Stomach smooth muscle (tissue), 2 donors: ENCODE data around the gene KCNB1.

Experiments
- H3K27ac ChIP-seq: one replicate; pipeline ENCODE4 v1.7.0; 2013; ENCODE audit warnings: mild to moderate bottlenecking, low read length, inconsistent platforms
- H3K27me3 ChIP-seq, 2 donors: one replicate each; pipeline ENCODE4 v1.7.0; 2013; ENCODE audit warnings: low read length in 2 of 2; ENCODE audit not compliant: insufficient read depth in 2 of 2, control insufficient read depth in 1 of 2
- H3K36me3 ChIP-seq, 2 donors: one replicate each; pipeline ENCODE4 v1.7.0; 2013; ENCODE audit warnings: low read length in 2 of 2; ENCODE audit not compliant: control insufficient read depth in 2 of 2, insufficient read depth in 2 of 2
- H3K4me1 ChIP-seq: one replicate; pipeline ENCODE4 v1.7.0; 2013; ENCODE audit warnings: low read length; ENCODE audit not compliant: control insufficient read depth, insufficient read depth
- H3K4me3 ChIP-seq, 2 donors: one replicate each; pipeline ENCODE4 v1.7.0; 2013; ENCODE audit warnings: low read length in 2 of 2
- H3K9ac ChIP-seq, 2 donors: one replicate each; pipeline ENCODE4 v1.7.0; 2013; ENCODE audit warnings: low read length in 2 of 2, mild to moderate bottlenecking in 1 of 2
- H3K9me3 ChIP-seq, 2 donors: one replicate each; pipeline ENCODE4 v1.7.0; 2013; ENCODE audit warnings: low read length in 2 of 2; ENCODE audit not compliant: control insufficient read depth in 2 of 2
- donor health status: healthy.
- donor health status: Pancreatic carcinoma.

Gene KCNB1

DNA sequence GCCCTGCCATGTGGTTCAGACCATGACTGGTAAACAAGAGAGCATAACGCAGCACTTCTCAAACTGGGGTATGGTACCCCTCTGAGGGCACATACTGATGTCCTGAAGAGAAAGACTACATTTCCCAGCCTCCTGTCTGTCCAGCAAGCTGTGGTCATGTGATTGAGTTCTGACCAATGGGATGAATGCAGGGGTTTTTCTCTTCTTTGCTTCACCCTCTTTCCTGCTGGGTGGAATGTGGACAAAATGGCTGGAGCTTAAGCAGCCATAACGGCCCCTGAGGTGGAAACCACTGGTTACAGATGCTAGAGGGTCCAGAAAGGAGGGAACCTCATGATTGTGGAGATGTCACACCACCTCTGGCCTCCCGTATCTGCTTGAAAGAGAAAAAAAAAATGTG lies 19.4 kb upstream of the KCNB1 start:
- peaks cover under 1 to 5% of the 10 kb centered on the region in 2 donors for H3K27me3 ChIP-seq
- peaks cover 3% of the 10 kb centered on the region for H3K4me1 ChIP-seq
- no peak overlapping the region for H3K9ac ChIP-seq
- no peak overlapping the region for H3K27ac ChIP-seq
- H3K9me3 ChIP-seq = no peaks in the 10 kb centered on the region
- H3K4me3 ChIP-seq = no peak overlapping the region
- no peaks in the 10 kb centered on the region for H3K36me3 ChIP-seq

DNA sequence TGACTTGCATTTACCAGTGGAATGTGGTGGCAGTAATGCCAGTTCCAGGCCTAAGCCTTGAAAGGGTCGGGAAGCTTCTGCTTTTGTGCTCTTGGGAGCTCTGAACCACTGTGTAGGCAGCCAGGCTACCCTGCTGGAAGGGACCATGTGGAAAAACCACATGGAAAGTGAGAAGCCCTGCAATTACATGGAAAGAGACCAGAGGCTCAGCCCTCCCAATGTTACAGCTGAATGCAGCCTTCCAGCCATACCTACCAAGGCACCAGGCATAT lies 14.9 kb upstream of the KCNB1 start:
- Histone ChIP-seq H3K36me3 (no peaks in the 10 kb centered on the region), H3K9ac (no peak overlapping the region), H3K27me3 (peaks cover 0 to 3% of the 10 kb centered on the region in 2 donors), H3K27ac (no peak overlapping the region), H3K4me1 (no peaks in the 10 kb centered on the region), H3K4me3 (no peak overlapping the region), H3K9me3 (no peaks in the 10 kb centered on the region)

GRCh38 chr20:49496553-49497397 lies 14.3 kb upstream of the KCNB1 start:
- no peak overlapping the region for H3K27ac ChIP-seq
- H3K4me3 ChIP-seq = no peak overlapping the region
- H3K4me1 ChIP-seq = no peaks in the 10 kb centered on the region
- no peaks in the 10 kb centered on the region for H3K36me3 ChIP-seq
- no peaks in the 10 kb centered on the region for H3K9me3 ChIP-seq
- H3K27me3 ChIP-seq = peaks cover 0 to 3% of the 10 kb centered on the region in 2 donors
- H3K9ac ChIP-seq = no peak overlapping the region

DNA sequence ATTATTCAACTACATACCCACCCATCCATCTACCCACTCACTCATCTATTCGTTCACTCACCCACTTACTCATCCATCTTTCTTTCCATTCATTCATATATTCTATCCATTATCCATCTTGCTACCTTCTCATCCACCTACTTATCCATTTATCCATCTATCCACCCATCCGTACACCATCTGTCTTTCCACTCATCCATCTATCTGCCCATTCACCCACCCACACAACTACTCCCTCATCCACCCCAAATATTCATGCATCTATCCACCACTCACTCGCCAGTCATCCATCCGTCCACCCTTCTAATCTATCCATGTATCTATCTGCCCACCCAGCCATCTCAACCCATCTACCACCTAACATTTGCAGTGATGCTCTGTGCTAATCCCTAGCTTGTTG lies 13.6 kb upstream of the KCNB1 start:
- H3K9me3 ChIP-seq = no peaks in the 10 kb centered on the region
- H3K27ac ChIP-seq = no peak overlapping the region
- H3K36me3 ChIP-seq = no peaks in the 10 kb centered on the region
- peaks cover 0 to 3% of the 10 kb centered on the region in 2 donors for H3K27me3 ChIP-seq
- no peaks in the 10 kb centered on the region for H3K4me1 ChIP-seq
- no peak overlapping the region for H3K4me3 ChIP-seq
- no peak overlapping the region for H3K9ac ChIP-seq

- Histone ChIP-seq H3K27me3 (peaks cover 4% of the 10 kb centered on the region in 2 donors), H3K36me3 (no peaks in the 10 kb centered on the region), H3K9me3 (no peaks in the 10 kb centered on the region), H3K4me3 (no peak overlapping the region), H3K4me1 (no peaks in the 10 kb centered on the region), H3K27ac (no peak overlapping the region), H3K9ac (no peak overlapping the region)
Measured at GRCh38 chr20:49490689-49491088, 8.2 kb upstream of the KCNB1 start.

- no peaks in the 10 kb centered on the region for H3K4me1 ChIP-seq
- H3K27me3 ChIP-seq = peaks cover 4% of the 10 kb centered on the region in 2 donors
- H3K9ac ChIP-seq = no peak overlapping the region
- H3K4me3 ChIP-seq = no peak overlapping the region
- no peaks in the 10 kb centered on the region for H3K36me3 ChIP-seq
- no peaks in the 10 kb centered on the region for H3K9me3 ChIP-seq
- no peak overlapping the region for H3K27ac ChIP-seq
Measured at GRCh38 chr20:49489688-49490087, 7.2 kb upstream of the KCNB1 start.

GRCh38 chr20:49486064-49486463 lies 3.6 kb upstream of the KCNB1 start:
- no peak overlapping the region for H3K4me3 ChIP-seq
- H3K4me1 ChIP-seq = peaks cover 28% of the 10 kb centered on the region
- no peaks in the 10 kb centered on the region for H3K9me3 ChIP-seq
- no peak overlapping the region for H3K9ac ChIP-seq
- no peak overlapping the region for H3K27ac ChIP-seq
- peaks cover 4% of the 10 kb centered on the region in 2 donors for H3K27me3 ChIP-seq
- H3K36me3 ChIP-seq = peaks cover 0 to 3% of the 10 kb centered on the region in 2 donors

DNA sequence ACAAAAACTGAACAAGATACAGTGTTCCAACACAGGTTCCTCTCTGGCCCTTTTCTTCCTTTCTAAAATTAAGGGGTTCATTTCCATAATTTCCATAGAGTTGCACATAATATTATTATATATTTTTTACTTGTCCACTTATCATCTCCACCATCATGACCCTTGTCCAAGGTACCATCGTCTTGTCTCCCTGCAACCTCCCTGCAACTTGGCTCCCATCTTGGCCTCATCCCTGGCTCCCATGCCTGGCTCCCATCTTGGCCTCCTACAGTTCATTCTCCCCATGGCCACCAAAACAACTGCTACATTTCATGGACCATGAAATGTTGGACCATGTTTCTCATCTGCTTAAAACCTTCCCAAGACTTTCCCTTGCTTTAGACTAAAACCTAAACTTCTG lies 3.1 kb upstream of the KCNB1 start:
- Histone ChIP-seq H3K9me3 (no peaks in the 10 kb centered on the region), H3K27me3 (peaks cover 4% of the 10 kb centered on the region in 2 donors), H3K4me3 (no peak overlapping the region), H3K27ac (no peak overlapping the region), H3K9ac (no peak overlapping the region), H3K36me3 (peaks cover 0 to 3% of the 10 kb centered on the region in 2 donors), H3K4me1 (peaks cover 30% of the 10 kb centered on the region)

GRCh38 chr20:49484180-49485140 lies 2.0 kb upstream of the KCNB1 start:
- peaks cover 0 to 3% of the 10 kb centered on the region in 2 donors for H3K36me3 ChIP-seq
- peak overlapping the region; percentile 83 for H3K4me3 ChIP-seq
- H3K27me3 ChIP-seq = peaks cover 0 to 2% of the 10 kb centered on the region in 2 donors
- no peaks in the 10 kb centered on the region for H3K9me3 ChIP-seq
- no peak overlapping the region for H3K27ac ChIP-seq
- H3K9ac ChIP-seq = peak overlapping the region; percentile 28 to 29
- H3K4me1 ChIP-seq = peaks cover 39% of the 10 kb centered on the region

DNA sequence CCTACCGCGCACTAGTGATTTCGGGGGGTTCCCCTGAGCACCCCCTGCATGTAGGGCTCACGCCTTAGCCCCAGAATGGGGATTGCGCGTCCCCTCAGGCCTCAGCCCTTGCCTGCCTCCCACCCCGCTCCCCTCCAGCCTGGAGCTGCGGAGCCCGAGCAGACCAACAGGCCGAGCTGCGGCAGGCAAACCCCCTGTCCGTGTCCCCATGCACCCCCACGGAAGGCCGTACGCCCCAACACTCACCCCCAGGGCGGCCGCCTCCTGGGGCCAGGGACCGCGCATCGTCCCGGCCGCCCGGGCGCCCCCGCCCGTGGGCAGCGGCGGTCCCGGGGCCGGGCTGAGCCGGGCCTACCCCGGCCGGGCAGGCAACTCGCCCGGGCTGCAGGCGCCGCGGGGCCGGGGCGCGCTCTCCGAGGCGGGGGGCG lies 1.2 kb upstream of the KCNB1 start:
- Histone ChIP-seq H3K9me3 (no peaks in the 10 kb centered on the region), H3K9ac (peak overlapping the region in 1 of 2 donors; percentile 42), H3K27me3 (peaks cover 0 to 2% of the 10 kb centered on the region in 2 donors), H3K27ac (no peak overlapping the region), H3K4me3 (peak overlapping the region; percentile 80 to 83), H3K4me1 (peaks cover 39% of the 10 kb centered on the region), H3K36me3 (peaks cover 0 to 3% of the 10 kb centered on the region in 2 donors)
